GM12878 (cell line): ENCODE results near the gene PCDHGC5. TPM values are rescaled to one million over a fixed set of nuclear protein-coding genes. Genes with fewer than 3 reads are reported as not detected.

ENCODE experiments used
- ATAC-seq: fragments of 200-7000 bp; cut with Tn5 transposase; 3 replicates; pipeline ENCODE4 v1.9.1; 2020; ENCODE audit warnings: mild to moderate bottlenecking, moderate library complexity
- BruUV-seq: library from RNA; stranded (reverse); fragments of 400-500 nt; replicated peaks from 2 replicates; lab custom pipeline; 2021; lab: Mats Ljungman, UMichigan
- CTCF ChIA-PET: fragments of 300-600 bp; sonication (Branson Sonifier 250); formaldehyde crosslinking; extraction: SDS; loops from one replicate; lab custom pipeline; 2021; ENCODE audit warnings: inconsistent platforms; lab: Yijun Ruan, JAX
- POLR2A ChIA-PET: fragments of 350-600 bp; formaldehyde crosslinking; extraction: SDS; loops from one replicate; lab custom pipeline; 2021; ENCODE audit warnings: inconsistent platforms; lab: Charles Lee
- RAD21 ChIA-PET: fragments of 300-600 bp; sonication (Branson Sonifier 250); formaldehyde crosslinking; loops from one replicate; lab custom pipeline; 2023; ENCODE audit warnings: antibody characterized with exemption; ENCODE audit not compliant: unreplicated experiment; lab: Charles Lee
- SMC1A ChIA-PET: fragments of 300-600 bp; sonication (Branson Sonifier 250); formaldehyde crosslinking; loops from one replicate; lab custom pipeline; 2023; ENCODE audit not compliant: unreplicated experiment, uncharacterized antibody; lab: Charles Lee
- DNase-seq: peaks from one replicate; pipeline ENCODE4 v3.0.0-alpha.2; 2011; ENCODE audit warnings: low read depth, low spot score
- FAIRE-seq: peaks from 3 replicates; lab custom pipeline; 2011; peaks lifted over from hg19 to GRCh38; lab: Jason Lieb, UNC
- H2AFZ ChIP-seq: 2 replicates; pipeline ENCODE4 v1.6.0; 2011; ENCODE audit warnings: low read depth, low read length, control low read depth; ENCODE audit not compliant: control insufficient read depth
- H3K27ac ChIP-seq: 2 replicates; pipeline ENCODE4 v1.5.1; 2011; ENCODE audit warnings: control low read depth; ENCODE audit not compliant: control insufficient read depth, insufficient read depth
- H3K27me3 ChIP-seq, 2 experiments: replicated peaks in 1 of 2; 2 replicates each; pipeline versions ENCODE4 v1.6.0 to v1.6.1; 2011; ENCODE audit warnings: low read length in 1 of 2; ENCODE audit not compliant: control insufficient read depth in 2 of 2, insufficient read depth in 2 of 2
- H3K36me3 ChIP-seq, 2 experiments: 2 replicates each; pipeline ENCODE4 v1.5.1; 2011; ENCODE audit warnings: low read length in 1 of 2; ENCODE audit not compliant: control insufficient read depth in 2 of 2, insufficient read depth in 2 of 2
- H3K4me1 ChIP-seq: 2 replicates; pipeline ENCODE4 v1.6.1; 2011; ENCODE audit warnings: mild to moderate bottlenecking, low read length, moderate library complexity, mixed read lengths; ENCODE audit not compliant: control insufficient read depth, insufficient read depth
- H3K4me2 ChIP-seq: 2 replicates; pipeline ENCODE4 v1.6.0; 2011; ENCODE audit warnings: control low read depth; ENCODE audit not compliant: control insufficient read depth, insufficient read depth
- H3K4me3 ChIP-seq: fragments of 200-600 bp; sonication (generic); 2 replicates; pipeline ENCODE4 v1.5.1; 2016
- H3K79me2 ChIP-seq: 2 replicates; pipeline ENCODE4 v1.6.0; 2011; ENCODE audit warnings: low read length; ENCODE audit not compliant: control insufficient read depth, insufficient read depth
- H3K9ac ChIP-seq: 2 replicates; pipeline ENCODE4 v1.8.0; 2011; ENCODE audit warnings: low read length, control low read depth, mixed read lengths; ENCODE audit not compliant: control insufficient read depth, insufficient read depth
- H3K9me3 ChIP-seq: replicated peaks from 3 replicates; pipeline ENCODE4 v1.5.1; 2011; ENCODE audit warnings: mild to moderate bottlenecking, low read length; ENCODE audit not compliant: control insufficient read depth, insufficient read depth
- H4K20me1 ChIP-seq: 2 replicates; pipeline ENCODE4 v1.6.0; 2011; ENCODE audit not compliant: control insufficient read depth, insufficient read depth
- BACH1 ChIP-seq: fragments of 450-650 bp; IDR thresholded peaks from 2 replicates; pipeline ENCODE4 v1.6.1; 2017; ENCODE audit warnings: mild to moderate bottlenecking, borderline replicate concordance
- CHD4 ChIP-seq: fragments of 200-600 bp; sonication (generic); IDR thresholded peaks from 2 replicates; pipeline ENCODE4 v1.6.1; 2016; ENCODE audit warnings: mild to moderate bottlenecking
- E4F1 ChIP-seq: fragments of 450-650 bp; IDR thresholded peaks from 2 replicates; pipeline ENCODE4 v1.6.1; 2018; ENCODE audit warnings: borderline replicate concordance, mild to moderate bottlenecking; ENCODE audit not compliant: partially characterized antibody
- EGR1 ChIP-seq, 2 experiments: IDR thresholded peaks; 1 replicate in 1 of 2; 2 replicates in 1 of 2; pipeline ENCODE4 v1.6.1; 2011 to 2012; ENCODE audit warnings: low read depth in 2 of 2, low read length in 2 of 2, borderline replicate concordance in 1 of 2, mild to moderate bottlenecking in 1 of 2, moderate library complexity in 1 of 2
- GABPA ChIP-seq: IDR thresholded peaks from 2 replicates; pipeline ENCODE4 v1.6.1; 2014; ENCODE audit warnings: antibody characterized with exemption, low read depth, mild to moderate bottlenecking, inconsistent platforms
- HCFC1 ChIP-seq: fragments of 150-350 bp; IDR thresholded peaks from 2 replicates; pipeline ENCODE4 v1.6.1; 2014; ENCODE audit warnings: low read length
- IKZF1 ChIP-seq: fragments of 450-650 bp; conservative IDR thresholded peaks from 2 replicates; pipeline ENCODE4 v1.6.1; 2017; ENCODE audit warnings: antibody characterized with exemption, mild to moderate bottlenecking
- JUND ChIP-seq: IDR thresholded peaks from 2 replicates; pipeline ENCODE4 v1.6.1; 2012; ENCODE audit warnings: low read depth, mild to moderate bottlenecking, low read length, improper control_type of control experiment, moderate library complexity
- MAX ChIP-seq: IDR thresholded peaks from 2 replicates; pipeline ENCODE4 v1.6.1; 2012; ENCODE audit warnings: low read depth, low read length, improper control_type of control experiment
- MYC ChIP-seq: IDR thresholded peaks from 2 replicates; pipeline ENCODE4 v1.6.1; 2011; ENCODE audit warnings: mild to moderate bottlenecking, low read length, moderate library complexity, inconsistent platforms; ENCODE audit not compliant: insufficient read depth, insufficient replicate concordance, insufficient read length, severe bottlenecking
- NFIC ChIP-seq: IDR thresholded peaks from 2 replicates; pipeline ENCODE4 v1.6.1; 2012; ENCODE audit warnings: low read depth, mild to moderate bottlenecking, inconsistent platforms, low read length, moderate library complexity
- NFYA ChIP-seq: IDR thresholded peaks from 2 replicates; pipeline ENCODE4 v1.6.1; 2011; ENCODE audit warnings: low read depth, mild to moderate bottlenecking, low read length, improper control_type of control experiment, borderline replicate concordance
- PML ChIP-seq: IDR thresholded peaks from 2 replicates; pipeline ENCODE4 v1.6.1; 2012; ENCODE audit warnings: low read length, inconsistent platforms
- POLR2AphosphoS5 ChIP-seq: IDR thresholded peaks from 2 replicates; pipeline ENCODE4 v1.6.1; 2011; ENCODE audit warnings: mild to moderate bottlenecking, low read length, inconsistent platforms
- RAD21 ChIP-seq: IDR thresholded peaks from 2 replicates; pipeline ENCODE4 v1.6.1; 2011; ENCODE audit warnings: mild to moderate bottlenecking, low read depth, low read length, moderate library complexity; ENCODE audit not compliant: insufficient read depth
- RUNX3 ChIP-seq: IDR thresholded peaks from 2 replicates; pipeline ENCODE4 v1.6.1; 2012; ENCODE audit warnings: low read length, inconsistent platforms
- SMARCA5 ChIP-seq: fragments of 450-650 bp; IDR thresholded peaks from 2 replicates; pipeline ENCODE4 v1.6.1; 2017; ENCODE audit warnings: mild to moderate bottlenecking
- TCF12 ChIP-seq: IDR thresholded peaks from 2 replicates; pipeline ENCODE4 v1.6.1; 2011; ENCODE audit warnings: low read depth, mild to moderate bottlenecking, low read length
- ZBED1 ChIP-seq: IDR thresholded peaks from 2 replicates; pipeline ENCODE4 v1.6.1; 2016; ENCODE audit warnings: borderline replicate concordance
- ZNF207 ChIP-seq: fragments of 450-650 bp; IDR thresholded peaks from 2 replicates; pipeline ENCODE4 v1.6.1; 2014; ENCODE audit warnings: antibody characterized with exemption, mild to moderate bottlenecking, borderline replicate concordance
- WGBS: methylation state at CpG from one replicate; pipeline ENCODE4 v1.1.6; 2016; ENCODE audit warnings: low lambda C conversion rate; ENCODE audit not compliant: insufficient replicate concordance, insufficient coverage; ENCODE audit errors: missing lambda C conversion rate; 5-methylcytosine and 5-hydroxymethylcytosine counted together
- in situ Hi-C: fragments of 300-500 bp; cut with MboI; formaldehyde crosslinking; loops from 9 replicates; pipeline ENCODE4 v1.14.3; 2018; ENCODE audit warnings: mixed read lengths
- intact Hi-C: fragments of 100-400 bp; cut with micrococcal nuclease; formaldehyde crosslinking; loops from one replicate; pipeline ENCODE4 v1.14.2; 2022; ENCODE audit not compliant: unreplicated experiment
- polyA plus RNA-seq, 11 experiments: library from polyadenylated mRNA; depleted of rRNA in 4 of 11; unstranded in 6 of 11; stranded (reverse) in 5 of 11; fragments of >200 nt; fragmentation: Nextera tagmentation in 4 of 11; fragmentation: Illumina TruSeq in 1 of 11; extraction: Ambion mirVana in 4 of 11; extraction: Trizol in 1 of 11; gene quantifications; 1 replicate in 1 of 11; 2 replicates in 10 of 11; pipeline versions ENCODE4 v1.2.1 to v1.2.3, GENCODE V29; 2011 to 2016; ENCODE audit warnings: inconsistent platforms in 2 of 11, missing spikeins in 2 of 11, low read depth in 1 of 11
- total RNA-seq, 4 experiments: library from RNA; depleted of rRNA in 3 of 4; stranded (reverse); fragments of >200 nt in 3 of 4; fragmentation: Illumina TruSeq in 1 of 4; extraction: Trizol in 1 of 4; gene quantifications; 2 replicates each; pipeline versions ENCODE4 v1.2.1 to v1.2.3, GENCODE V29; 2013 to 2021
- TF ChIP-seq, protein P1 (sequence below): fragments of 450-650 bp; IDR thresholded peaks from 2 replicates; pipeline ENCODE4 v1.6.1; 2014; ENCODE audit warnings: mild to moderate bottlenecking

PCDHGC5 gene
- total and polyA plus RNA-seq, 10 of the 15 experiments (the other 5 are each of a cell fraction or from before 2014, with no cell fraction given), result 0.05 to 0.87 (median 0.18) TPM; not detected in 2

DNA sequence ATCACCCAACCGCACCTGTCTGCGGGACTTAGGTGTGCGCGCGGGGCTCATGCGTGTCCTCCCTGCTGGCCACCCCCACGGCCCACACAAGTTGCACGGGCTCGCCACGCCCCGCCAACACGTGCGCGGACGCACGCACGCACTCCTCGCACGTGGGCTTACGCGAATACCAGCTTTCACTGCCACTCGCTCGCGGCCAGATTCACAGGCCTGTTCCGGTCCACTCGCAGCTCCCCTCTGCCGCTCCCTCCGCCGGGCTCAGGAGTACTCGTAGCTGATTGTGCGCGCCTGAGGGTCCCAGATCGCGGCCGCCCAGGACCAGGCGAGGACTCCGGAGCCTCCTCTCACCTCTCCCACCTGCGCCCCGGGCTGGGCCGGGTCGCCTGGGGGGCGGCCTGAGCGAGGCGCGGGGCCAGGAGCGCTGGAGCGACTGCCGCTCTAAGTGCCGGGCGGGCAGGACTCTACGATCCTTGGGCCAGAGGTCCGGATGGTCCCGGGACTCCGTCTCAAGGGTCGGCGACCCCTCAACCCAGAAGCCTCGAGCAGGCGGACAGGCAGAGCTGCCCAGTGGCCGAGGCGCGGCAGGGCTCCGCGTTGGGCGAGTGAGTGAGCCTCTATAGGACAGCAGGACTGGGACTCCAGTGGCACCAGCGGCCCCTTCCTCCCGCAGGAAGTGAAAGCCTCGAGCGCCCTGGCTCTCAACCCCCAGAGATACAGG is 3.4 kb downstream of the PCDHGC5 start:
- no TSS peak for BruUV-seq
- Histone ChIP-seq H3K27ac (no peak overlapping the region), H3K4me3 (peak overlapping the region; percentile 65), H3K79me2 (no peaks in the 10 kb centered on the region), H3K36me3 (no peaks in the 10 kb centered on the region), H3K4me2 (peak overlapping the region; percentile 97), H2AFZ (peak overlapping the region; percentile 79), H3K4me1 (peaks cover 24% of the 10 kb centered on the region), H4K20me1 (no peaks in the 10 kb centered on the region), H3K27me3 (no peaks in the 10 kb centered on the region; a peak in 1 of 4 replicates), H3K9me3 (no peaks in the 10 kb centered on the region; the same call in 2 of the 3 replicates), H3K9ac (peak overlapping the region; percentile 3; the same call in 1 of the 2 replicates)
- FAIRE-seq (no peak), DNase-seq (no peak), ATAC-seq (peak; percentile 78)
- in situ Hi-C loops (no loop called here), intact Hi-C loops (no loop called here)
- POLR2A ChIA-PET, result interaction anchor here (1.2 to 1.7 kb wide), 2 partner anchors 15 to 21 kb away, joined by 3 to 5 read pairs; no protein-coding TSS in a partner anchor
- 3% methylated on average over 66 of the region's 68 CpGs for WGBS
- CTCF ChIA-PET, result interaction anchor here (0.9 to 3.4 kb wide), 12 partner anchors 10 to 72 kb away, joined by 3 to 19 read pairs (median 5); partner anchors contain the start of gene PCDHGA11
- SMC1A ChIA-PET, result interaction anchor here (0.9 to 2.0 kb wide), 6 partner anchors 9 to 79 kb away, joined by 3 to 6 read pairs (median 3); no protein-coding TSS in a partner anchor
- RAD21 ChIA-PET, result interaction anchor here (0.6 to 1.9 kb wide), 4 partner anchors 15 to 79 kb away, joined by 3 to 8 read pairs (median 3); partner anchors contain the start of gene PCDHGA10
- TF ChIP-seq GABPA, result no peak
- no peak for TF ChIP-seq ZNF207
- TF ChIP-seq, protein P1, sequence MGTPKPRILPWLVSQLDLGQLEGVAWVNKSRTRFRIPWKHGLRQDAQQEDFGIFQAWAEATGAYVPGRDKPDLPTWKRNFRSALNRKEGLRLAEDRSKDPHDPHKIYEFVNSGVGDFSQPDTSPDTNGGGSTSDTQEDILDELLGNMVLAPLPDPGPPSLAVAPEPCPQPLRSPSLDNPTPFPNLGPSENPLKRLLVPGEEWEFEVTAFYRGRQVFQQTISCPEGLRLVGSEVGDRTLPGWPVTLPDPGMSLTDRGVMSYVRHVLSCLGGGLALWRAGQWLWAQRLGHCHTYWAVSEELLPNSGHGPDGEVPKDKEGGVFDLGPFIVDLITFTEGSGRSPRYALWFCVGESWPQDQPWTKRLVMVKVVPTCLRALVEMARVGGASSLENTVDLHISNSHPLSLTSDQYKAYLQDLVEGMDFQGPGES, result no peak
- no peak for TF ChIP-seq HCFC1
- peak; percentile 67 for TF ChIP-seq MYC
- TF ChIP-seq PML, result no peak
- no peak for TF ChIP-seq ZBED1
- no peak for TF ChIP-seq RAD21
- no peak for TF ChIP-seq POLR2AphosphoS5
- no peak for TF ChIP-seq JUND
- 0 out of 2 replicates have a peak, but pooled peaks have one; percentile 18 for TF ChIP-seq RUNX3
- no peak for TF ChIP-seq NFIC
- TF ChIP-seq EGR1 (IDR thresholded peaks at IDR 0.05; ENCODE audit: borderline replicate concordance in 1 of 2, low read depth in 2 of 2, low read length in 2 of 2), result peak; percentile 42 to 69; a peak in 2 of 3 replicates
- peak; percentile 95 for TF ChIP-seq MAX
- TF ChIP-seq NFYA, result no peak
- TF ChIP-seq CHD4, result no peak
- 0 out of 2 replicates have a peak, but pooled peaks have one; percentile 10 for TF ChIP-seq IKZF1
- TF ChIP-seq BACH1, result peak; percentile 39; the same call in 1 of the 2 replicates
- TF ChIP-seq SMARCA5, result no peak
- no peak for TF ChIP-seq TCF12
- no peak for TF ChIP-seq E4F1
